Neural progenitor cell (in vitro differentiated cells): ENCODE data around the gene IGSF21. TPM values are rescaled to one million over a fixed set of nuclear protein-coding genes. Genes with fewer than 3 reads are reported as not detected.

ENCODE experiments used
- DNase-seq: peaks from one replicate; pipeline ENCODE4 v3.0.0-alpha.2; 2016; ENCODE audit warnings: low spot score
- H2AFZ ChIP-seq: fragments of 200-600 bp; sonication (generic); replicated peaks from 2 replicates; pipeline ENCODE4 v1.6.1; 2016; ENCODE audit warnings: antibody characterized with exemption
- H3F3A ChIP-seq: fragments of 200-600 bp; sonication (generic); 2 replicates; pipeline ENCODE4 v1.6.1; 2016; ENCODE audit warnings: antibody characterized with exemption, low read depth
- H3K27ac ChIP-seq: fragments of 200-600 bp; sonication (generic); 2 replicates; pipeline ENCODE4 v1.5.1; 2016; ENCODE audit warnings: mild to moderate bottlenecking
- H3K27me3 ChIP-seq: fragments of 200-600 bp; sonication (generic); 2 replicates; pipeline ENCODE4 v1.6.1; 2016; ENCODE audit warnings: mild to moderate bottlenecking, moderate library complexity
- H3K36me3 ChIP-seq: fragments of 200-600 bp; sonication (generic); 2 replicates; pipeline ENCODE4 v1.5.1; 2016
- H3K4me1 ChIP-seq: fragments of 200-600 bp; sonication (generic); 2 replicates; pipeline ENCODE4 v1.6.1; 2016; ENCODE audit warnings: mixed run types
- H3K4me2 ChIP-seq: fragments of 200-600 bp; sonication (generic); 2 replicates; pipeline ENCODE4 v1.6.1; 2016
- H3K4me3 ChIP-seq: fragments of 200-600 bp; sonication (generic); 2 replicates; pipeline ENCODE4 v1.5.1; 2016
- H3K79me2 ChIP-seq: fragments of 200-600 bp; sonication (generic); 2 replicates; pipeline ENCODE4 v1.6.1; 2016; ENCODE audit warnings: low read depth
- H3K9ac ChIP-seq: fragments of 200-600 bp; sonication (generic); 2 replicates; pipeline ENCODE4 v1.6.1; 2016
- H3K9me3 ChIP-seq: fragments of 200-600 bp; sonication (generic); 2 replicates; pipeline ENCODE4 v1.5.1; 2016; ENCODE audit warnings: low read depth
- H4K20me1 ChIP-seq: fragments of 200-600 bp; sonication (generic); 2 replicates; pipeline ENCODE4 v1.6.1; 2016; ENCODE audit warnings: low read depth
- H3K27ac Mint-ChIP-seq: 3 replicates; pipeline ENCODE4 v1.8.0; 2021; ENCODE audit warnings: mixed read lengths
- H3K27me3 Mint-ChIP-seq: 2 replicates; pipeline ENCODE4 v1.8.0; 2022; ENCODE audit warnings: low read depth, mild to moderate bottlenecking, inconsistent platforms, moderate library complexity, mixed read lengths; ENCODE audit not compliant: insufficient read depth
- H3K36me3 Mint-ChIP-seq: 3 replicates; pipeline ENCODE4 v1.8.0; 2021; ENCODE audit warnings: mixed read lengths
- H3K4me1 Mint-ChIP-seq: 3 replicates; pipeline ENCODE4 v1.8.0; 2021; ENCODE audit warnings: mixed read lengths
- H3K4me3 Mint-ChIP-seq: 3 replicates; pipeline ENCODE4 v1.8.0; 2021; ENCODE audit warnings: mild to moderate bottlenecking, moderate library complexity, mixed read lengths
- H3K9me3 Mint-ChIP-seq: 3 replicates; pipeline ENCODE4 v1.8.0; 2020; ENCODE audit warnings: mixed read lengths
- CTCF ChIP-seq: fragments of 200-600 bp; sonication (generic); IDR thresholded peaks from 2 replicates; pipeline ENCODE4 v1.5.1; 2017; ENCODE audit warnings: antibody characterized with exemption, mild to moderate bottlenecking
- EZH2 ChIP-seq: fragments of 200-600 bp; sonication (generic); IDR thresholded peaks from 2 replicates; pipeline ENCODE4 v1.6.1; 2017; ENCODE audit warnings: antibody characterized with exemption, mild to moderate bottlenecking, moderate library complexity
- EZH2phosphoT487 ChIP-seq: fragments of 200-600 bp; sonication (generic); IDR thresholded peaks from 2 replicates; pipeline ENCODE4 v1.6.1; 2017; ENCODE audit warnings: antibody characterized with exemption
- total RNA-seq: library from RNA; depleted of rRNA; stranded (reverse); fragments of >200 nt; gene quantifications from 2 replicates; pipeline ENCODE4 v1.2.3, GENCODE V29; 2015; ENCODE audit warnings: low replicate concordance

Gene IGSF21
- total RNA-seq, 1 donor from 2014 or later: 1.7 TPM

DNA sequence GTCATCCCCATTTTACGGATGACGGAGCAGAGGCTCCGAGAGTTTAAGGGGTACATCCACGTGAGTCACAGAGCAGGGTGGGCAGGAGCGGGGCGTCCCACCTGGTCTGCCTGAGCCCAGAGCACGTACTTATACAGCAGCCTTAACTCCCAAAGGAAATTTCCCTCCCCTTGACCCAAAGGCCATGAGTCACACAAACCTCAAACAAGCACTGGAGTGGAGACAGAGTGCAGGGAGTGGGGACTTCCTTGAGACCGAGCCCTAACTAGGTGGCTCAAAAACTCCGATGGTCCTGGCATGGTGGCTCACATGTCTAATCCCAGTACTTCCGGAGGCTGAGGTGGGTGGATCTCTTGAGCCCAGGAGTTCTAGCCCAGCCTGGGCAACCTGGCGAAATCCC, 231.6 kb downstream of the IGSF21 start:
- Histone ChIP-seq H3K4me1 (no peaks in the 10 kb centered on the region), H3K27me3 (no peaks in the 10 kb centered on the region), H3K4me2 (no peak overlapping the region), H2AFZ (no peak overlapping the region), H3K79me2 (no peaks in the 10 kb centered on the region), H4K20me1 (no peaks in the 10 kb centered on the region), H3K9ac (no peak overlapping the region), H3K4me3 (no peak overlapping the region), H3F3A (peaks cover 4% of the 10 kb centered on the region), H3K36me3 (no peaks in the 10 kb centered on the region), H3K9me3 (no peaks in the 10 kb centered on the region), H3K27ac (no peak overlapping the region)
- Mint-ChIP-seq H3K27me3 (peaks cover 5% of the 10 kb centered on the region), H3K4me1 (peaks cover 3% of the 10 kb centered on the region), H3K36me3 (no peaks in the 10 kb centered on the region), H3K4me3 (no peak overlapping the region), H3K27ac (no peak overlapping the region), H3K9me3 (no peaks in the 10 kb centered on the region)
- no peak for DNase-seq
- TF ChIP-seq EZH2 (no peak), EZH2phosphoT487 (no peak), CTCF (no peak)

DNA sequence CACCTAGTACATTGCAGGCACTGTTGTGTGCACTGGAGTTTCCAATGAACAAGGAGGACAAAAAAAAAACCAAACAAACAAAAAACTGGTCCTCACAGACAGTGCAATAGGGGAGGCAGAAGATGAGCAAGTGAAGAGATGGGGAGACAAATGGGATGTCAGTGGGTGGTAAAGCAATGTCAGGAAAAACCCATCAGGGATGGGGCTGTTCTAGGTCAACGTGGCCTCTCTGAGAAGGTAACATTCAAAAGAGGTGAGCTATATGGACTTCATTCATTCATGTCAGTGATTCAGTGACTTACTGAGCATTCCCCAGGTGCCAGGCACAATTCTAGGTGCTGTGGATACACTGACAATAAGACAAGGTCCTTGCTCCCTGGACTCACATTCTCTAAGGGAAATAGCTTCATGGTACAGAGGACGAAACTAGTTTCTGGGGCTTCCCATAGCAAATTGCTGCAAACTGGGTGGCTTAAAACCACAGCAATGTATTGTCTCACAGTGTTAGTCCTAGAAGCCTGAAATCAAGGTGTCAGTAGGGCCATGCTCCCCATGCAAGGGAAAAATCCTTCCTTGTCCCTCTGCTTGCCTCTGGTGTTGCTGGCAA, 232.7 kb downstream of the IGSF21 start:
- H3K4me1 ChIP-seq: peaks cover 9% of the 10 kb centered on the region
- no peaks in the 10 kb centered on the region for H3K79me2 ChIP-seq
- TF ChIP-seq EZH2phosphoT487 (no peak), EZH2 (no peak), CTCF (no peak)
- no peaks in the 10 kb centered on the region for H3K9me3 ChIP-seq
- Mint-ChIP-seq H3K27ac (no peak overlapping the region), H3K36me3 (no peaks in the 10 kb centered on the region), H3K4me3 (no peak overlapping the region), H3K27me3 (peaks cover 5% of the 10 kb centered on the region), H3K4me1 (peaks cover 7% of the 10 kb centered on the region), H3K9me3 (no peaks in the 10 kb centered on the region)
- no peak overlapping the region for H3K9ac ChIP-seq
- no peak overlapping the region for H3K4me3 ChIP-seq
- H4K20me1 ChIP-seq: no peaks in the 10 kb centered on the region
- no peaks in the 10 kb centered on the region for H3K36me3 ChIP-seq
- H3K27ac ChIP-seq: no peak overlapping the region
- no peaks in the 10 kb centered on the region for H3K27me3 ChIP-seq
- no peak overlapping the region for H3K4me2 ChIP-seq
- no peak overlapping the region for H2AFZ ChIP-seq
- peaks cover 14% of the 10 kb centered on the region for H3F3A ChIP-seq
- DNase-seq: no peak

GRCh38 chr1:18340787-18341186, 233.2 kb downstream of the IGSF21 start:
- Histone ChIP-seq H3K27me3 (no peaks in the 10 kb centered on the region), H4K20me1 (no peaks in the 10 kb centered on the region), H3K36me3 (no peaks in the 10 kb centered on the region), H2AFZ (no peak overlapping the region), H3K9me3 (no peaks in the 10 kb centered on the region), H3F3A (peaks cover 14% of the 10 kb centered on the region), H3K4me3 (no peak overlapping the region), H3K9ac (no peak overlapping the region), H3K79me2 (no peaks in the 10 kb centered on the region), H3K4me1 (peaks cover 9% of the 10 kb centered on the region), H3K27ac (no peak overlapping the region), H3K4me2 (no peak overlapping the region)
- Mint-ChIP-seq H3K27me3 (peaks cover 5% of the 10 kb centered on the region), H3K27ac (no peak overlapping the region), H3K36me3 (no peaks in the 10 kb centered on the region), H3K4me3 (no peak overlapping the region), H3K9me3 (no peaks in the 10 kb centered on the region), H3K4me1 (peaks cover 7% of the 10 kb centered on the region)
- DNase-seq: no peak
- TF ChIP-seq EZH2 (no peak), EZH2phosphoT487 (no peak)

DNA sequence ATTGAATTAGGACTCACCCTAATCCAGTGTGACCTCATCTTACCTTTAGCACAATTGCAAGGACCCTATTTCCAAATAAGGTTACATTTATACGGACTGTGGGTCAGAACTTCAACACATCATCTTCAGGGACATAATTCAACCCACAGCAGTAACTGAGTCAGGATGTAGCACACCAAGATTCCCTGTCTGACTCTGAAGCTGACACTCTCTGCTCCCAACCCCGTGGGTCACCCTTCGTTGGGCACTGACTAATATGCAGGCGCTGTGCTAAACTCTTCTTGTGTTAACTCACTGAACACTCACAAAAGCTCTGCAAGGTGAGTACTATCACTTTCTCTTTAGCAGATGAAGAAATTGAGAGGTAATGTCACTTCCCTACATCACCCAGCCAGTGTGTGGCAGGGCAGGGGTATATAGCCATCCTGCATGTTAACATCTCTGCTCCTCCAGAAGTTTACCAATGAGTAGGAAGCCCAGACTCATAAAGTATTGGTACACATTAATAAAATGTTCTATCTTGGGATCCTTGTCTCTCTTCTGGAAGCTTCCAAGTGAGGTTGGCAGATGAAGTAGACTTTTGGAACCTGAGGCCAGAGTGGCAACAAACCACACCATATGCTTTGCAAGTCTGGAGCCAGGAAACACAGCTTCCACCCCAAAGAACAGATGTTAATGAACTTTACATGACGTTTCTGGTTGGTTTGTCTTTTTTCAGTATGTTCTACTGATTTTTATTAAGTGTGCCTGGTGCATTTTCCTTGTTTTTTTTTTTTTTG, 233.9 kb downstream of the IGSF21 start:
- H3F3A ChIP-seq: peaks cover 14% of the 10 kb centered on the region
- no peak overlapping the region for H3K4me3 ChIP-seq
- no peaks in the 10 kb centered on the region for H3K27me3 ChIP-seq
- no peak overlapping the region for H3K9ac ChIP-seq
- H3K27ac Mint-ChIP-seq: no peak overlapping the region
- no peaks in the 10 kb centered on the region for H3K36me3 ChIP-seq
- TF ChIP-seq EZH2 (no peak), EZH2phosphoT487 (no peak), CTCF (no peak)
- H3K4me1 ChIP-seq: peaks cover 9% of the 10 kb centered on the region
- H3K4me2 ChIP-seq: no peak overlapping the region
- no peak overlapping the region for H3K27ac ChIP-seq
- H3K4me1 Mint-ChIP-seq: peaks cover 7% of the 10 kb centered on the region
- DNase-seq: no peak
- H3K79me2 ChIP-seq: no peaks in the 10 kb centered on the region
- H4K20me1 ChIP-seq: no peaks in the 10 kb centered on the region
- H3K27me3 Mint-ChIP-seq: peaks cover 8% of the 10 kb centered on the region
- no peak overlapping the region for H3K4me3 Mint-ChIP-seq
- no peaks in the 10 kb centered on the region for H3K9me3 ChIP-seq
- no peaks in the 10 kb centered on the region for H3K36me3 Mint-ChIP-seq
- no peak overlapping the region for H2AFZ ChIP-seq
- H3K9me3 Mint-ChIP-seq: no peaks in the 10 kb centered on the region
